Caki2 (cell line): ENCODE data around the gene EMILIN2. TPM values are rescaled to one million over a fixed set of nuclear protein-coding genes. Genes with fewer than 3 reads are reported as not detected.
A peak's percentile ranks its signal among the peaks of the same experiment; 100 is the strongest.
"Not testable (repeated sequence)": the region's sequence is repeated elsewhere in the genome, so short reads cannot be mapped to it uniquely, and the experiment has no call there.

Source experiments
- DNase-seq: peaks from one replicate; pipeline ENCODE4 v3.0.0-alpha.2; 2015; ENCODE audit warnings: low read depth
- in situ Hi-C: cut with HindIII; loops from 2 replicates; pipeline ENCODE4 v1.10.0; 2016; ENCODE audit warnings: low sequenced_read_pairs, low pct_unique_long_range_greater_than_20kb, mixed read lengths
- total RNA-seq: library from RNA; depleted of rRNA; stranded (reverse); fragments of >200 nt; shearing (Covaris generic); gene quantifications from 2 replicates; pipeline ENCODE4 v1.2.3, GENCODE V29; 2014; ENCODE audit warnings: low replicate concordance

EMILIN2 gene
- total RNA-seq, 1 experiment from 2014 or later = 5.8 TPM

GRCh38 chr18:2837290-2837689 lies 9.5 kb upstream of the EMILIN2 start:
- in situ Hi-C loops, DNase-seq: not testable (repeated sequence)

GRCh38 chr18:2839202-2839601 lies 7.6 kb upstream of the EMILIN2 start:
- no peak for DNase-seq

GRCh38 chr18:2840521-2840920 lies 6.3 kb upstream of the EMILIN2 start:
- DNase-seq = no peak
- in situ Hi-C loops = no loop called here

More at GRCh38 chr18:2839202-2839601, 7.6 kb upstream of the EMILIN2 start:
- in situ Hi-C loops = no loop called here

- in situ Hi-C loops = no loop called here
- DNase-seq = no peak
Observed at GRCh38 chr18:2843146-2843545, 3.7 kb upstream of the EMILIN2 start.

- in situ Hi-C loops = no loop called here
- no peak for DNase-seq
Observed at GRCh38 chr18:2845172-2845571, 1.6 kb upstream of the EMILIN2 start.

GRCh38 chr18:2847317-2848246 lies 776 bp downstream of the EMILIN2 start:
- peak; percentile 23 for DNase-seq
- in situ Hi-C loops = no loop called here

GRCh38 chr18:2848247-2849246 lies 1.7 kb downstream of the EMILIN2 start:
- in situ Hi-C loops = no loop called here
- no peak for DNase-seq

GRCh38 chr18:2850816-2851215 lies 4.0 kb downstream of the EMILIN2 start:
- in situ Hi-C loops = no loop called here

GRCh38 chr18:2851771-2852170 lies 5.0 kb downstream of the EMILIN2 start:
- no peak for DNase-seq
- in situ Hi-C loops = no loop called here

More at GRCh38 chr18:2850816-2851215, 4.0 kb downstream of the EMILIN2 start:
- peak; percentile 46 for DNase-seq

GRCh38 chr18:2852460-2852859 lies 5.7 kb downstream of the EMILIN2 start:
- in situ Hi-C loops, DNase-seq: not testable (repeated sequence)

GRCh38 chr18:2853173-2853925 lies 6.5 kb downstream of the EMILIN2 start:
- in situ Hi-C loops = no loop called here
- DNase-seq = no peak

GRCh38 chr18:2853926-2854664 lies 7.3 kb downstream of the EMILIN2 start:
- no peak for DNase-seq
- in situ Hi-C loops = no loop called here

- in situ Hi-C loops = no loop called here
- no peak for DNase-seq
Observed at GRCh38 chr18:2854875-2855274, 8.1 kb downstream of the EMILIN2 start.

- in situ Hi-C loops = no loop called here
- DNase-seq = no peak
Observed at GRCh38 chr18:2855560-2856350, 8.9 kb downstream of the EMILIN2 start.

- in situ Hi-C loops = no loop called here
- no peak for DNase-seq
Observed at GRCh38 chr18:2856547-2857170, 9.9 kb downstream of the EMILIN2 start.

- no peak for DNase-seq
- in situ Hi-C loops = no loop called here
Observed at GRCh38 chr18:2857491-2858131, 10.8 kb downstream of the EMILIN2 start.
